Endothelial cell of umbilical vein (primary cell): Measurements from ENCODE around the gene OPA1. TPM values are rescaled to one million over a fixed set of nuclear protein-coding genes. Genes with fewer than 3 reads are reported as not detected.

Source experiments
- BruUV-seq: library from RNA; stranded (reverse); fragments of 400-500 nt; replicated peaks from 2 replicates; lab custom pipeline; 2021; lab: Mats Ljungman, UMichigan
- CTCF ChIA-PET: fragments of 300-600, 350-600 bp; sonication (Branson Sonifier 250); formaldehyde crosslinking; loops from one replicate; lab custom pipeline; 2021; ENCODE audit warnings: antibody characterized with exemption, inconsistent platforms; lab: Charles Lee
- POLR2A ChIA-PET: fragments of 300-600, 350-600 bp; sonication (Branson Sonifier 250); formaldehyde crosslinking; loops from one replicate; lab custom pipeline; 2021; ENCODE audit warnings: antibody characterized with exemption, inconsistent platforms; lab: Charles Lee
- DNase-seq: peaks from one replicate; pipeline ENCODE4 v3.0.0-alpha.2; 2011; ENCODE audit warnings: low read depth, low spot score
- FAIRE-seq: peaks from 2 replicates; lab custom pipeline; 2011; peaks lifted over from hg19 to GRCh38; lab: Jason Lieb, UNC
- H2AFZ ChIP-seq: 2 replicates; pipeline ENCODE4 v1.6.0; 2012; ENCODE audit warnings: low read depth, low read length, control low read depth, inconsistent platforms
- H3K27ac ChIP-seq: 2 replicates; pipeline ENCODE4 v1.5.1; 2011; ENCODE audit warnings: low read depth, mild to moderate bottlenecking, control low read depth, low read length, moderate library complexity; ENCODE audit not compliant: insufficient read depth
- H3K27me3 ChIP-seq, 2 experiments: 2 replicates each; pipeline versions ENCODE4 v1.6.0 to v1.6.1; 2011; ENCODE audit warnings: low read length in 2 of 2, mixed read lengths in 1 of 2; ENCODE audit not compliant: control insufficient read depth in 2 of 2, insufficient read depth in 2 of 2
- H3K36me3 ChIP-seq, 2 experiments: 2 replicates in 1 of 2; 3 replicates in 1 of 2; pipeline ENCODE4 v1.5.1; 2011; ENCODE audit warnings: low read length in 2 of 2, mild to moderate bottlenecking in 1 of 2, moderate library complexity in 1 of 2; ENCODE audit not compliant: control insufficient read depth in 2 of 2, insufficient read depth in 2 of 2; ENCODE audit errors: extremely low read depth in 1 of 2
- H3K4me1 ChIP-seq: 3 replicates; pipeline ENCODE4 v1.5.1; 2011; ENCODE audit warnings: mild to moderate bottlenecking, low read length; ENCODE audit not compliant: control insufficient read depth, insufficient read depth; ENCODE audit errors: extremely low read depth
- H3K4me2 ChIP-seq: 2 replicates; pipeline ENCODE4 v1.6.1; 2011; ENCODE audit warnings: low read length, control low read depth, mixed read lengths; ENCODE audit not compliant: insufficient read depth
- H3K4me3 ChIP-seq, 3 experiments: fragments of 200-600 bp in 1 of 3; sonication (generic), shearing (Covaris generic) in 1 of 3; replicated peaks in 1 of 3; 2 replicates each; pipeline ENCODE4 v1.5.1; 2011 to 2016; ENCODE audit warnings: control low read depth in 3 of 3, low read length in 3 of 3, mild to moderate bottlenecking in 2 of 3, inconsistent platforms in 1 of 3, low read depth in 1 of 3, moderate library complexity in 1 of 3; ENCODE audit not compliant: insufficient read depth in 1 of 3
- H3K79me2 ChIP-seq: 2 replicates; pipeline ENCODE4 v1.6.0; 2012; ENCODE audit warnings: low read length, inconsistent platforms; ENCODE audit not compliant: control insufficient read depth, insufficient read depth
- H3K9ac ChIP-seq: replicated peaks from 2 replicates; pipeline ENCODE3; 2011; ENCODE audit warnings: low read length, control low read depth; ENCODE audit not compliant: insufficient read depth; ENCODE audit errors: extremely low read depth
- H3K9me1 ChIP-seq: replicated peaks from 3 replicates; pipeline ENCODE4 v1.6.0; 2011; ENCODE audit warnings: mild to moderate bottlenecking, low read length; ENCODE audit not compliant: control insufficient read depth, insufficient read depth; ENCODE audit errors: extremely low read depth
- H3K9me3 ChIP-seq: replicated peaks from 2 replicates; pipeline ENCODE4 v1.5.1; 2012; ENCODE audit warnings: low read length, inconsistent platforms; ENCODE audit not compliant: control insufficient read depth, insufficient read depth
- H4K20me1 ChIP-seq: replicated peaks from 2 replicates; pipeline ENCODE3; 2011; ENCODE audit warnings: mild to moderate bottlenecking, low read length; ENCODE audit not compliant: control insufficient read depth, insufficient read depth; ENCODE audit errors: extremely low read depth
- EZH2 ChIP-seq: IDR thresholded peaks from 2 replicates; pipeline ENCODE4 v1.6.1; 2012; ENCODE audit warnings: borderline replicate concordance, low read depth, mild to moderate bottlenecking, moderate library complexity, low read length, inconsistent platforms; ENCODE audit not compliant: severe bottlenecking
- FOS ChIP-seq: IDR thresholded peaks from 2 replicates; pipeline ENCODE4 v1.6.1; 2011; ENCODE audit warnings: mild to moderate bottlenecking, low read length, moderate library complexity, borderline replicate concordance; ENCODE audit not compliant: insufficient read depth
- GATA2 ChIP-seq: IDR thresholded peaks from 2 replicates; pipeline ENCODE4 v1.7.0; 2011; ENCODE audit warnings: low read depth, mild to moderate bottlenecking, moderate library complexity, mixed read lengths, low read length; ENCODE audit not compliant: insufficient read length, insufficient read depth
- JUN ChIP-seq: IDR thresholded peaks from 2 replicates; pipeline ENCODE4 v1.6.1; 2011; ENCODE audit warnings: borderline replicate concordance, low read depth; ENCODE audit not compliant: insufficient read length, insufficient read depth
- MYC ChIP-seq: IDR thresholded peaks from one replicate; pipeline ENCODE4 v1.6.1; 2011; ENCODE audit warnings: mild to moderate bottlenecking, low read depth, low read length
- POLR2A ChIP-seq: IDR thresholded peaks from 2 replicates; pipeline ENCODE4 v1.6.1; 2012; ENCODE audit warnings: low read depth, mild to moderate bottlenecking, control low read depth, low read length
- POLR2AphosphoS5 ChIP-seq: IDR thresholded peaks from 2 replicates; pipeline ENCODE4 v1.6.1; 2012; ENCODE audit warnings: low read depth, mild to moderate bottlenecking, control low read depth, low read length, moderate library complexity; ENCODE audit not compliant: insufficient read depth
- dilution Hi-C: fragments of 300-500 bp; cut with MboI; formaldehyde crosslinking; loops from one replicate; pipeline ENCODE4 v1.15.0; 2019; ENCODE audit warnings: low sequenced_read_pairs; ENCODE audit not compliant: extremely low pct_ligation_motif_present
- intact Hi-C: fragments of 100-400 bp; cut with micrococcal nuclease; formaldehyde crosslinking; loops from one replicate; pipeline ENCODE4 v1.10.0; 2022
- polyA plus RNA-seq, 4 experiments: library from polyadenylated mRNA; depleted of rRNA in 3 of 4; stranded (reverse) in 3 of 4; unstranded in 1 of 4; fragments of >200 nt; gene quantifications; 2 replicates each; pipeline versions ENCODE4 v1.2.1 to v1.2.3, GENCODE V29; 2011 to 2012; ENCODE audit warnings: missing spikeins in 1 of 4
- total RNA-seq: library from RNA; stranded (reverse); gene quantifications from 2 replicates; pipeline ENCODE4 v1.2.3, GENCODE V29; 2021
- TF ChIP-seq, protein P1 (sequence below): IDR thresholded peaks from 2 replicates; pipeline ENCODE4 v1.6.1; 2011; ENCODE audit not compliant: insufficient read depth, insufficient read length
- TF ChIP-seq, protein P2 (sequence below), 2 donors: IDR thresholded peaks; 1 replicate in 1 of 2; 2 replicates in 1 of 2; pipeline ENCODE4 v1.5.1; 2011; ENCODE audit warnings: low read length in 2 of 2, mild to moderate bottlenecking in 2 of 2, moderate library complexity in 2 of 2, control low read depth in 1 of 2, inconsistent platforms in 1 of 2, low read depth in 1 of 2; ENCODE audit not compliant: insufficient read depth in 1 of 2; ENCODE audit errors: extremely low read depth in 1 of 2

The OPA1 gene
- total and polyA plus RNA-seq, 2 donors (not counting 3 experiments of a cell fraction or from before 2014, with no cell fraction given): 10.0 to 62.0 TPM

DNA sequence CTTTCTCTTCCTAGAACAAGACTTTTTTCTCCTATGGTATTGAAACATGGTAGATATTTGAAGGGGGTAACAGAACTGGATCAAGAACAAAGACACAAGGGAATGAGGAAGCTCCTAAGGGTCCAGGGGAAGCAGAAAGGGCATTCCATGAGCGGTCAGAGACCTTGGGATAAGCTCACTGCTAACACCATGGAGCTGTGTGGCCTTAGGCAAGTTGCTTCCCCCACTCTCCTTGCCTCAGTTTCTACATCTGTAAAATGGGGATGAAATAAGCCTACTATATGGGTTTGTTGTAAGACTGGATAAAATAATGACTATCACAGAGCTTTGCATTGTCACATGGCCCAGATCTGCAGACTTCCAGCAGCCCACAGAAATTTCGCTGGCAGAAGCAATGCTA lies 139.8 kb downstream of the OPA1 start:
- DNase-seq (no peak), FAIRE-seq (no peak)
- dilution Hi-C loops: no loop called here
- no peak overlapping the region for H3K4me2 ChIP-seq
- no peak overlapping the region for H3K4me3 ChIP-seq
- peaks cover 5 to 9% of the 10 kb centered on the region in 2 experiments for H3K27me3 ChIP-seq
- no peaks in the 10 kb centered on the region for H3K36me3 ChIP-seq
- BruUV-seq: no TSS peak
- no peaks in the 10 kb centered on the region for H3K79me2 ChIP-seq
- H4K20me1 ChIP-seq: no peaks in the 10 kb centered on the region
- ChIA-PET POLR2A (no interaction called here), CTCF (interaction anchor here (1.1 to 1.2 kb wide), 2 partner anchors 39 to 67 kb away, joined by 3 to 4 read pairs; no protein-coding TSS in a partner anchor)
- no peak overlapping the region for H3K9ac ChIP-seq
- H3K4me1 ChIP-seq: no peaks in the 10 kb centered on the region
- intact Hi-C loops: no loop called here
- H3K9me3 ChIP-seq: no peaks in the 10 kb centered on the region
- H3K27ac ChIP-seq: no peak overlapping the region
- TF ChIP-seq JUN (no peak), GATA2 (no peak), MYC (no peak), EZH2 (no peak), FOS (no peak), POLR2A (no peak), POLR2AphosphoS5 (no peak)
- TF ChIP-seq, protein P1, sequence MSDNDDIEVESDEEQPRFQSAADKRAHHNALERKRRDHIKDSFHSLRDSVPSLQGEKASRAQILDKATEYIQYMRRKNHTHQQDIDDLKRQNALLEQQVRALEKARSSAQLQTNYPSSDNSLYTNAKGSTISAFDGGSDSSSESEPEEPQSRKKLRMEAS: no peak
- TF ChIP-seq, protein P2, sequence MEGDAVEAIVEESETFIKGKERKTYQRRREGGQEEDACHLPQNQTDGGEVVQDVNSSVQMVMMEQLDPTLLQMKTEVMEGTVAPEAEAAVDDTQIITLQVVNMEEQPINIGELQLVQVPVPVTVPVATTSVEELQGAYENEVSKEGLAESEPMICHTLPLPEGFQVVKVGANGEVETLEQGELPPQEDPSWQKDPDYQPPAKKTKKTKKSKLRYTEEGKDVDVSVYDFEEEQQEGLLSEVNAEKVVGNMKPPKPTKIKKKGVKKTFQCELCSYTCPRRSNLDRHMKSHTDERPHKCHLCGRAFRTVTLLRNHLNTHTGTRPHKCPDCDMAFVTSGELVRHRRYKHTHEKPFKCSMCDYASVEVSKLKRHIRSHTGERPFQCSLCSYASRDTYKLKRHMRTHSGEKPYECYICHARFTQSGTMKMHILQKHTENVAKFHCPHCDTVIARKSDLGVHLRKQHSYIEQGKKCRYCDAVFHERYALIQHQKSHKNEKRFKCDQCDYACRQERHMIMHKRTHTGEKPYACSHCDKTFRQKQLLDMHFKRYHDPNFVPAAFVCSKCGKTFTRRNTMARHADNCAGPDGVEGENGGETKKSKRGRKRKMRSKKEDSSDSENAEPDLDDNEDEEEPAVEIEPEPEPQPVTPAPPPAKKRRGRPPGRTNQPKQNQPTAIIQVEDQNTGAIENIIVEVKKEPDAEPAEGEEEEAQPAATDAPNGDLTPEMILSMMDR (IDR thresholded peaks at IDR 0.05; ENCODE audit: extremely low read depth in 1 of 2, insufficient read depth in 1 of 2, low read depth in 1 of 2, low read length in 2 of 2): no peak
- H2AFZ ChIP-seq: no peak overlapping the region
- H3K9me1 ChIP-seq: no peaks in the 10 kb centered on the region
